ENCODE measurements around the gene TEF.

The TEF gene

GRCh38 chr22:41381329-41382097 is at the start of gene TEF:
TEF (plus strand) TSS chr22:41381942; CDS start chr22:41382045, 103 bp downstream.
- no peaks in the 10 kb centered on the region for H3K36me3 ChIP-seq (ENCODE audit: control insufficient read depth, insufficient read depth, low read length)
- no peaks in the 10 kb centered on the region for H3K9me3 ChIP-seq (ENCODE audit: control insufficient read depth, low read length)
- H3K9ac ChIP-seq (ENCODE audit: low read length): peak within 1 kb of the TSS; percentile 83
- H3K4me3 ChIP-seq (ENCODE audit: low read length): peak within 1 kb of the TSS; percentile 55
- H3K4me1 ChIP-seq (ENCODE audit: control insufficient read depth, insufficient read depth, low read length): peaks cover 27% of the 10 kb centered on the region
- H3K27me3 ChIP-seq (ENCODE audit: control insufficient read depth, insufficient read depth, low read length): no peaks in the 10 kb centered on the region

GRCh38 chr22:41332217-41332939 is 49.4 kb upstream of the TEF start:
- Histone ChIP-seq H3K36me3 (ENCODE audit: control insufficient read depth, insufficient read depth, low read length) (peaks cover 9% of the 10 kb centered on the region), H3K4me3 (ENCODE audit: low read length) (no peak overlapping the region)

GRCh38 chr22:41333806-41334205 is 47.9 kb upstream of the TEF start:
- H3K4me1 ChIP-seq (ENCODE audit: control insufficient read depth, insufficient read depth, low read length): no peaks in the 10 kb centered on the region
- H3K27me3 ChIP-seq (ENCODE audit: control insufficient read depth, insufficient read depth, low read length): no peaks in the 10 kb centered on the region
- no peaks in the 10 kb centered on the region for H3K9me3 ChIP-seq (ENCODE audit: control insufficient read depth, low read length)
- H3K36me3 ChIP-seq (ENCODE audit: control insufficient read depth, insufficient read depth, low read length): peaks cover 9% of the 10 kb centered on the region
- no peak overlapping the region for H3K4me3 ChIP-seq (ENCODE audit: low read length)
- H3K9ac ChIP-seq (ENCODE audit: low read length): no peak overlapping the region

More at GRCh38 chr22:41332217-41332939, 49.4 kb upstream of the TEF start:
- Histone ChIP-seq H3K27me3 (ENCODE audit: control insufficient read depth, insufficient read depth, low read length) (no peaks in the 10 kb centered on the region), H3K4me1 (ENCODE audit: control insufficient read depth, insufficient read depth, low read length) (no peaks in the 10 kb centered on the region), H3K9ac (ENCODE audit: low read length) (no peak overlapping the region), H3K9me3 (ENCODE audit: control insufficient read depth, low read length) (no peaks in the 10 kb centered on the region)

GRCh38 chr22:41334215-41334614 is 47.5 kb upstream of the TEF start:
- Histone ChIP-seq H3K9me3 (ENCODE audit: control insufficient read depth, low read length) (no peaks in the 10 kb centered on the region), H3K9ac (ENCODE audit: low read length) (no peak overlapping the region), H3K4me3 (ENCODE audit: low read length) (no peak overlapping the region), H3K4me1 (ENCODE audit: control insufficient read depth, insufficient read depth, low read length) (no peaks in the 10 kb centered on the region), H3K36me3 (ENCODE audit: control insufficient read depth, insufficient read depth, low read length) (peaks cover 9% of the 10 kb centered on the region), H3K27me3 (ENCODE audit: control insufficient read depth, insufficient read depth, low read length) (no peaks in the 10 kb centered on the region)

GRCh38 chr22:41334951-41335635 is 46.6 kb upstream of the TEF start:
- Histone ChIP-seq H3K4me1 (ENCODE audit: control insufficient read depth, insufficient read depth, low read length) (no peaks in the 10 kb centered on the region), H3K9me3 (ENCODE audit: control insufficient read depth, low read length) (no peaks in the 10 kb centered on the region), H3K36me3 (ENCODE audit: control insufficient read depth, insufficient read depth, low read length) (peaks cover 9% of the 10 kb centered on the region), H3K27me3 (ENCODE audit: control insufficient read depth, insufficient read depth, low read length) (no peaks in the 10 kb centered on the region), H3K9ac (ENCODE audit: low read length) (no peak overlapping the region), H3K4me3 (ENCODE audit: low read length) (no peak overlapping the region)

- Histone ChIP-seq H3K4me1 (ENCODE audit: control insufficient read depth, insufficient read depth, low read length) (no peaks in the 10 kb centered on the region), H3K36me3 (ENCODE audit: control insufficient read depth, insufficient read depth, low read length) (no peaks in the 10 kb centered on the region), H3K27me3 (ENCODE audit: control insufficient read depth, insufficient read depth, low read length) (no peaks in the 10 kb centered on the region), H3K9me3 (ENCODE audit: control insufficient read depth, low read length) (no peaks in the 10 kb centered on the region), H3K4me3 (ENCODE audit: low read length) (no peak overlapping the region), H3K9ac (ENCODE audit: low read length) (no peak overlapping the region)
These were observed 43.0 kb upstream of the TEF start for GRCh38 chr22:41338614-41339212.

- H3K4me3 ChIP-seq (ENCODE audit: low read length): no peak overlapping the region
- no peaks in the 10 kb centered on the region for H3K4me1 ChIP-seq (ENCODE audit: control insufficient read depth, insufficient read depth, low read length)
- no peaks in the 10 kb centered on the region for H3K27me3 ChIP-seq (ENCODE audit: control insufficient read depth, insufficient read depth, low read length)
- H3K36me3 ChIP-seq (ENCODE audit: control insufficient read depth, insufficient read depth, low read length): no peaks in the 10 kb centered on the region
- H3K9ac ChIP-seq (ENCODE audit: low read length): no peak overlapping the region
- H3K9me3 ChIP-seq (ENCODE audit: control insufficient read depth, low read length): no peaks in the 10 kb centered on the region
These were observed 41.9 kb upstream of the TEF start for GRCh38 chr22:41339823-41340222.

GRCh38 chr22:41340357-41340756 is 41.4 kb upstream of the TEF start:
- Histone ChIP-seq H3K36me3 (ENCODE audit: control insufficient read depth, insufficient read depth, low read length) (no peaks in the 10 kb centered on the region), H3K4me1 (ENCODE audit: control insufficient read depth, insufficient read depth, low read length) (no peaks in the 10 kb centered on the region), H3K4me3 (ENCODE audit: low read length) (no peak overlapping the region), H3K9me3 (ENCODE audit: control insufficient read depth, low read length) (no peaks in the 10 kb centered on the region), H3K27me3 (ENCODE audit: control insufficient read depth, insufficient read depth, low read length) (no peaks in the 10 kb centered on the region), H3K9ac (ENCODE audit: low read length) (no peak overlapping the region)

GRCh38 chr22:41341012-41341411 is 40.7 kb upstream of the TEF start:
- Histone ChIP-seq H3K27me3 (ENCODE audit: control insufficient read depth, insufficient read depth, low read length) (no peaks in the 10 kb centered on the region), H3K9ac (ENCODE audit: low read length) (no peak overlapping the region), H3K36me3 (ENCODE audit: control insufficient read depth, insufficient read depth, low read length) (no peaks in the 10 kb centered on the region), H3K4me1 (ENCODE audit: control insufficient read depth, insufficient read depth, low read length) (no peaks in the 10 kb centered on the region), H3K4me3 (ENCODE audit: low read length) (no peak overlapping the region), H3K9me3 (ENCODE audit: control insufficient read depth, low read length) (no peaks in the 10 kb centered on the region)

GRCh38 chr22:41341990-41342389 is 39.8 kb upstream of the TEF start:
- Histone ChIP-seq H3K9ac (ENCODE audit: low read length) (no peak overlapping the region), H3K9me3 (ENCODE audit: control insufficient read depth, low read length) (no peaks in the 10 kb centered on the region), H3K4me3 (ENCODE audit: low read length) (no peak overlapping the region), H3K4me1 (ENCODE audit: control insufficient read depth, insufficient read depth, low read length) (no peaks in the 10 kb centered on the region), H3K27me3 (ENCODE audit: control insufficient read depth, insufficient read depth, low read length) (no peaks in the 10 kb centered on the region), H3K36me3 (ENCODE audit: control insufficient read depth, insufficient read depth, low read length) (no peaks in the 10 kb centered on the region)

GRCh38 chr22:41343300-41343699 is 38.4 kb upstream of the TEF start:
- Histone ChIP-seq H3K36me3 (ENCODE audit: control insufficient read depth, insufficient read depth, low read length) (peaks cover 3% of the 10 kb centered on the region), H3K4me3 (ENCODE audit: low read length) (no peak overlapping the region), H3K9me3 (ENCODE audit: control insufficient read depth, low read length) (no peaks in the 10 kb centered on the region), H3K4me1 (ENCODE audit: control insufficient read depth, insufficient read depth, low read length) (no peaks in the 10 kb centered on the region), H3K9ac (ENCODE audit: low read length) (no peak overlapping the region), H3K27me3 (ENCODE audit: control insufficient read depth, insufficient read depth, low read length) (no peaks in the 10 kb centered on the region)

GRCh38 chr22:41343717-41344116 is 38.0 kb upstream of the TEF start:
- H3K9ac ChIP-seq (ENCODE audit: low read length): no peak overlapping the region
- no peaks in the 10 kb centered on the region for H3K4me1 ChIP-seq (ENCODE audit: control insufficient read depth, insufficient read depth, low read length)
- no peaks in the 10 kb centered on the region for H3K9me3 ChIP-seq (ENCODE audit: control insufficient read depth, low read length)
- H3K27me3 ChIP-seq (ENCODE audit: control insufficient read depth, insufficient read depth, low read length): no peaks in the 10 kb centered on the region
- peaks cover 3% of the 10 kb centered on the region for H3K36me3 ChIP-seq (ENCODE audit: control insufficient read depth, insufficient read depth, low read length)
- H3K4me3 ChIP-seq (ENCODE audit: low read length): no peak overlapping the region

Data from mucosa of stomach (tissue), 1 donor.